Activated T-cell treated with anti-CD3 and anti-CD28 coated beads, Interleukin-2, amount 50 U/mL, for 24 hours (primary cell): Measurements from ENCODE around the gene SCUBE1.

Experiments used
- DNase-seq: peaks from one replicate; pipeline ENCODE4 v3.0.0-alpha.2; 2020
- H3K27ac Mint-ChIP-seq: 2 replicates; pipeline ENCODE4 v1.8.0; 2020; ENCODE audit warnings: mild to moderate bottlenecking, mixed read lengths
- H3K27me3 Mint-ChIP-seq: 2 replicates; pipeline ENCODE4 v1.8.0; 2020; ENCODE audit warnings: mixed read lengths
- H3K36me3 Mint-ChIP-seq: 2 replicates; pipeline ENCODE4 v1.8.0; 2020; ENCODE audit warnings: low read depth, mixed read lengths
- H3K4me1 Mint-ChIP-seq: 2 replicates; pipeline ENCODE4 v1.8.0; 2020; ENCODE audit warnings: low read depth, mixed read lengths
- H3K4me3 Mint-ChIP-seq: 2 replicates; pipeline ENCODE4 v1.8.0; 2020; ENCODE audit warnings: mild to moderate bottlenecking, moderate library complexity, mixed read lengths
- H3K9me3 Mint-ChIP-seq: 2 replicates; pipeline ENCODE4 v1.8.0; 2020; ENCODE audit warnings: mixed read lengths

Gene SCUBE1

DNA sequence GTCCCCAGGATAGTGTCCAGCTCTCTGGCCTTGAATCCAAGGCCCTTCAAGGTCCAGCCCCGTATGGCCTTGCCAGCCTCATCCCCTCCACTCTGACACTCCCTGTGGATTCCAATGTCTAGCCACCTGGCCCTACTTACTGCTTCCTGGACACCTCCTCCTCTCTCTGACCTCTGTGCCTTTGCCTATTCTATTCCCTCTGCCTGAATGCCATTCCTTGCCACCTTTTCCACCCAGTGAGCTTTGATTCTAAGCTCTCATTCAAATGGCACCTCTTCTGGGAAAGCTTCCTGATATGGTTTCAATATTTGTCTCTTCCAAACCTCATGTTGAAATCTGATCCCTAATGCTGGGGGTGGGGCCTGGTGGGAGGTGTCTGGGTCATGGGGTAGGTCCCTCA is 124.4 kb downstream of the SCUBE1 start:
- H3K27ac Mint-ChIP-seq = no peak overlapping the region

DNA sequence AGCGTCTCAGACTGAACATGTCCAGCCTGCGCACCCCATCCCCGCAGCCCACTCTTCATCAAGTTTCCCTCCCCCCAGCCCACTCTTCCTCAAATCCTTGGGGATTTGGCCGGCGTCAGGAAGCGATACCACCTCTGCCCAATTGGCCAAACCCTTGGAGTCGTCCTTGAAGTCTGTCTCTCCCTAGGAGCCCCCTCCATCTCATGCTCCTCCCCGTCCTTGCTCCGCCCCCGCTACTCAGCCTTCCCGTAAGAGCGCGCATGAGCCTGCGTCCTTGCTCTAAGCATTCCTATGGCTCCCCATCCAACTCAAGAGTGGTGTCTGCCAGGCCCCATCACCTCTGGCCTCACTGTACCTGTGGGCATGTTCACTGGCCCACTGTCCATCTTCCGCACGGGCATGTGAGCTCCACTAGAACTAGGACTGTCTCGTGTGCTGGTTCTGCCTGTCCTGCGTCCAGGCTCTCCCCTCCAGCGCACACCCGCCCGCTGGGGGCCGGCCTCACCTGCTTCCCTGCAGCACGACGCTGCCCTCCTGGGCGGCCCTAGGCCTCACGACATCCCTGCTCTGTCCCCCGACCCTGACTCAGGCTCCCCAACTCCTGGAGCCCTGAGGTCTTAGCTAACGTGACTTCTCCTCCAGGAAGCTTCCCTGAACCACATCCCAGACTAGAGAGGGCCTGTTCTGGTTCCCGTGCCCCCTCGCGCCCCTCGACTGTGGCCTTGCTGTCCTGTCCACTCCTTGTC is 125.7 kb downstream of the SCUBE1 start:
- no peak overlapping the region for H3K27ac Mint-ChIP-seq
- no peak for DNase-seq
- H3K27me3 Mint-ChIP-seq = no peaks in the 10 kb centered on the region
- no peak overlapping the region for H3K4me3 Mint-ChIP-seq
- no peaks in the 10 kb centered on the region for H3K9me3 Mint-ChIP-seq
- H3K36me3 Mint-ChIP-seq = no peaks in the 10 kb centered on the region
- no peaks in the 10 kb centered on the region for H3K4me1 Mint-ChIP-seq

More for the DNA sequence above, 124.4 kb downstream of the SCUBE1 start:
- H3K4me1 Mint-ChIP-seq = no peaks in the 10 kb centered on the region
- no peaks in the 10 kb centered on the region for H3K27me3 Mint-ChIP-seq
- H3K9me3 Mint-ChIP-seq = no peaks in the 10 kb centered on the region
- no peak for DNase-seq
- no peak overlapping the region for H3K4me3 Mint-ChIP-seq
- H3K36me3 Mint-ChIP-seq = no peaks in the 10 kb centered on the region

DNA sequence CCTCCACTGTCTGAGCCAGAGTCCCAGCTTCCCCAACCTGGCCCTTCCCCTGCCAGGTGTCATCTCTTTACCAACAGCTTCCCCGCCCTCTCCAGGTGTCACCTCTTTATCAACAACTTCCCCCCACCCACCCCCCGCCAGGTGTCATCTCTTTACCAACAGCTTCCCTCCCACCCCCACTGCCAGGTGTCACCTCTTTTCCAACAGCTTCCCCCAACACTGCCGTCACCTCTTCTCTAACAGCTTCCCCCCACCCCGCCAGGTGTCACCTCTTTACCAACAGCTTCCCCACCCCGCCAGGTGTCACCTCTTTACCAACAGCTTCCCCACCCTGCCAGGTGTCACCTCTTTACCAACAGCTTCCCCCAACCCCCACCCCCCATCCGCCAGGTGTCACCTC is 126.4 kb downstream of the SCUBE1 start:
- H3K36me3 Mint-ChIP-seq = no peaks in the 10 kb centered on the region
- H3K27me3 Mint-ChIP-seq = no peaks in the 10 kb centered on the region
- no peaks in the 10 kb centered on the region for H3K4me1 Mint-ChIP-seq
- no peak overlapping the region for H3K27ac Mint-ChIP-seq
- no peaks in the 10 kb centered on the region for H3K9me3 Mint-ChIP-seq
- no peak overlapping the region for H3K4me3 Mint-ChIP-seq
- no peak for DNase-seq

DNA sequence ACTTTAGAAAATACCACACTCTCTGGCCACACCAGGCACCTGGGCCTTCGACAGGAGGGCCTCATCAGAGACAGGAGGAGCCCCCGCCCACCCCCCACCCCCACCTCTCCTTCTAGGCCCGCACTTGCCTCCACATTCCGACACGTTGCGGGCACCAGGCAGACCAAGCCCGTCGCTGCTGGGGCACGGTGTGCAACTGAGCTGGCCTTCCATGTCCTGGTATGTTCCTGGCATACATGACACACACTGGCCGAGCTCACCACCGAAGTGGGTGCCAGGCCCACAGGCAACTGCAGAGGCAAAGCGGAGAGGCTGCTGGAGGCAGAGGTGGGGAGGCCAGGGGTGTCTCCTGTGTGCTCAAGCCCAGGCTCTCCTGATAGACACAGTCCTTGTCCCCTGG is 129.2 kb downstream of the SCUBE1 start:
- Mint-ChIP-seq H3K9me3 (no peaks in the 10 kb centered on the region), H3K4me3 (no peak overlapping the region), H3K27me3 (no peaks in the 10 kb centered on the region), H3K27ac (no peak overlapping the region), H3K36me3 (no peaks in the 10 kb centered on the region), H3K4me1 (no peaks in the 10 kb centered on the region)
- DNase-seq = no peak

DNA sequence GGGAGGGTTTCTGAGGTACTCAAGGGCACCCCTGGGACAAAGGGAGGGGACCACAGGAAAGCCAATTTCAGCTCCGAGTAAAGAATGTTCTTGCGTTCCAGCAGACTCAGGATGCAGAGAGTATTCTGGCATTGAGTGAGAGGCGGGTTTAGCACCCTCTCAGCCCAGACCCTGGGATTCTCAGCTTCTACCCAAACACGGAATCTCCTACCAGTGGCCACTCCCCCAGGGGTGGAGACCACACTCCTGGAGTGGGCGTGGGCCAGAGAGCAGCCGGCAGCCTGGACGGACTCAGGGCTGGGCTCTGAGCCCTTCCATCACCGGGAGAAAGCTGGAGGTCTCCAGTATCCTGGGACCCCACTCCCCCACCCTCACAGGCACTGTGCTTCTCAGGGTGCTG is 130.1 kb downstream of the SCUBE1 start:
- no peaks in the 10 kb centered on the region for H3K36me3 Mint-ChIP-seq
- no peak overlapping the region for H3K27ac Mint-ChIP-seq
- no peak for DNase-seq
- no peak overlapping the region for H3K4me3 Mint-ChIP-seq
- no peaks in the 10 kb centered on the region for H3K9me3 Mint-ChIP-seq
- no peaks in the 10 kb centered on the region for H3K4me1 Mint-ChIP-seq
- no peaks in the 10 kb centered on the region for H3K27me3 Mint-ChIP-seq

DNA sequence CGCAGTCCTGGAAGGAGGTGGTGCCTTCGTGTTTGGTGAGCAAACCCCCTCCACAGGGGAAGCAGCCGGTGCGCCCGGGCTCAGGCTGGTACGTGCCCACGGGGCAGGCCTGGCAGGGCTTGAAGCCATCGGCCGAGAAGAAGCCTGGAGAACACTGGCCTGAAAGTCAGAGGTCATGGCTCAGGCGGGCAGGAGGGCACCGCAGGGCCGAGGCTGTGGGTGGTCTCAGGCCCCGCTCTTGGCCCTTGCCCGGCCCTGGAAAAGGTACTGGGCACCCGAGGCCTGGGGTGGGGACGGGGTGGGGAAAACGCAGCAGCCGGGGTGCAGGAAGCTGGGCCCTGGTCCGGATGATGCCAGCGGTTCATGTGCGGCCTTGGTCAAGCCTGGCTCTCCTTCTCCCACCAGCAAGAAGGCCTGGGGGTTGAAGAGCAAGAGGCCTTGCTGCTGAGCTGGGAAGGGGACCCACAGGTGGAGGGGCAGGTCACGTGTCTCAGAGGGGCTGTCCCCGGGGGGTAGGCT is 130.7 kb downstream of the SCUBE1 start:
- H3K4me3 Mint-ChIP-seq = no peak overlapping the region
- no peak overlapping the region for H3K27ac Mint-ChIP-seq
- DNase-seq = no peak
- no peaks in the 10 kb centered on the region for H3K36me3 Mint-ChIP-seq
- no peaks in the 10 kb centered on the region for H3K27me3 Mint-ChIP-seq
- no peaks in the 10 kb centered on the region for H3K9me3 Mint-ChIP-seq
- no peaks in the 10 kb centered on the region for H3K4me1 Mint-ChIP-seq

DNA sequence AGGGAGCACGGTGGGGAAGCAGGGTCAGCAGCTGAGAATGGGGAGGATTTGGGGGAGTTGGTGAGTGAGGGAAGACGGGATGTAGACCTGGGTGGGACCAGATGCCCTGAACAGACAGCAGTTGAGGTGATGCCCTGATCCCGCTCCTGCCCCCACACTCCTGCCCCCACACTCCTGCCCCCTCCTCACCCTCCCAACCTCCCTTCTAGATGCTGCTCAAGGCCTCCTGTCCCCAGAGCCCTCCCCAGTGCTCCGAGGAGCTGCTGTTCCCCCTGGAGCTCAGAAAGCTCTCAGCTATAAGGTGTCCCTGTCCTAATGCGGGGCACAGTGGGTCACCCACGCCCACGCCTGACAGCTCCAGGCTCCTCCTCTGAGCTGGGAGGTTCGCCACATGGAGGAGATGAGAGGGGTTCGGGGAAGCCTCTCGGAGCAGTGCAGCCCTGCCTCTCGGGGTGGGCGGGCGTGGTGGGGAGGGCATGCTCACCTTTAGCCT is 131.2 kb downstream of the SCUBE1 start:
- no peaks in the 10 kb centered on the region for H3K4me1 Mint-ChIP-seq
- no peaks in the 10 kb centered on the region for H3K36me3 Mint-ChIP-seq
- H3K4me3 Mint-ChIP-seq = no peak overlapping the region

DNA sequence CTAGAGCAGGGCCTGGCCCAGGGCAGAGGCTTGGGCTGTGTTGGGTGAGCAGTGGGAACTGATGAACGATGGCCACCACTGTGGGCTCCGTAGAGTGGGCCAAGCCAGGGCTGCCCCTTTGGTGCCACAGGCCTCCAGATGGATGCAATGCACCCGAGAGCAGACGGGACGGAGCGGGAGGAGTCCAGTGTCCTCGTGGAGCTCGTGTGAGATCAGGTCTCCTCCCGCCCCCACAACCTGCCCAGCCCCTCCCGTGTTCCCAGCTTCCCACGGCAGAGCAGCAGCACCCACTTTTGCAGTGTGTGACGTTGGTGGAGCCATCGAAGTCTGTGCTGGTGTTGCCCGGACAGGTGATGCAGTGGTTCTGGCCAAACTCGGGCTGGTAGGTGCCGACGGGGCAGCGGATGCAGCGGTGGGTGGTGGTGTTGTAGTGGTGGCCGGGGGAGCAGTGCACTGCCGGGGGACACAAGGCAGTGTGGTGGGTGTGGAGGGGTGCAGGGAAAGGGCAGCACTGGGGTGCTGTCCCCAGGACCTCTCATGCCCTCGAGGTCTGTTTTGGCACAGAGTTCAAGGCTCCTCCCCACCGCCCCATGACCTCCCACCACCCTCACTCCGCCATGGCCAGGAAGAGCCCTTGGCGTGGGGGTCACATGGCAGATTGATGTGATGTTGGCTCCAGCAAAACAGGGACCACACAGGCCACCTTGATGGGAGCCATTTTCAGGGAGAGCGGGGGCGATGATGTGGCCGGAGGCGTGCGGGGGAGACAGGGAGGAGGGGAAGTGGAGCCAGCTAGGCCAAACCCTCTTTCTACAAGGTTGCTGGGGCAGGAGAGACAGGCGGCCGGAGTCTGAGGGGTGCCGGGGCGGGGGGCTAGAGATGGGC is 132.3 kb downstream of the SCUBE1 start:
- no peak for DNase-seq
- no peak overlapping the region for H3K4me3 Mint-ChIP-seq
- H3K27ac Mint-ChIP-seq = no peak overlapping the region
- H3K9me3 Mint-ChIP-seq = no peaks in the 10 kb centered on the region
- H3K36me3 Mint-ChIP-seq = no peaks in the 10 kb centered on the region
- no peaks in the 10 kb centered on the region for H3K27me3 Mint-ChIP-seq
- peaks cover 7% of the 10 kb centered on the region for H3K4me1 Mint-ChIP-seq

More for the DNA sequence above, 131.2 kb downstream of the SCUBE1 start:
- Mint-ChIP-seq H3K9me3 (no peaks in the 10 kb centered on the region), H3K27me3 (no peaks in the 10 kb centered on the region), H3K27ac (no peak overlapping the region)
- no peak for DNase-seq

DNA sequence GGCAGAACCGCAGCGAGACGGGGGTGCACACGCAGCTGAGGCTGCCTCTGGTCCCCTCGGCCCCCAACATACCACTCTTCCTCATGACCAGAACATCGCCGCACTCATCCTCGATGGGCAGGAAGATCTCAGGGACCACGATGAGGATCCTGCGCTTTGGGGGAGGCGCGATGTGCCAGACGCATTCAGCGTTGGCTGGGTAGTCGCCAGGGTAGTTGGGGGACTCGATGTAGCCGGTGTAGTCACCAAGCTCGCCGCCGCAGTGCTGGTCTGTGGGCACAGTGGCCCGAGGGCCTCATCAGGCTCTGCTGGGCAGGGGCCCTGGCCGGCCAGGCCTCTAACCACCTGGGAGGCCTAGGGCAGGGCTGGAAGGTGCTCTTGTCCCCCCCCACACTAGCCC is 133.2 kb downstream of the SCUBE1 start:
- no peak for DNase-seq
- Mint-ChIP-seq H3K36me3 (no peaks in the 10 kb centered on the region), H3K9me3 (no peaks in the 10 kb centered on the region), H3K4me1 (peaks cover 8% of the 10 kb centered on the region), H3K27me3 (no peaks in the 10 kb centered on the region), H3K27ac (no peak overlapping the region), H3K4me3 (no peak overlapping the region)

DNA sequence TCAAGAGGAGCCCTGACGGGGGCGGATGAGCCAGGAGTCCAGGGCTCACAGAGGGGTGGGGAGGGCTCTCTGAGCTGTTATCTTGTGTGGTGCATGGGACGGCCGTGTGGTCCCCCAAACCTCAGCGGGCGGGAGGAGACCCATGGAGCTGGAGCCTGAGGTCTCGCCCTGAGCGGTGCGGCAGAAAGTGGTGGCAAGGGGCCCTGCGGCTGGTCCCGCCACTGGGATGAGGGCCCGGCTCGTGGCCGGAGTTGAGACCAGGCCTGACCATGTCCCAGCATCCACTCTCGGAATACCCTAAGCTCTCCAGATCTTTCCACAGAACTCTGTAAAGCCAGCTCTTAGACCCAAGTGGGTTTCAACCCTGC is 133.7 kb downstream of the SCUBE1 start:
- Mint-ChIP-seq H3K4me1 (peaks cover 8% of the 10 kb centered on the region), H3K27ac (no peak overlapping the region), H3K27me3 (no peaks in the 10 kb centered on the region), H3K9me3 (no peaks in the 10 kb centered on the region), H3K4me3 (no peak overlapping the region), H3K36me3 (no peaks in the 10 kb centered on the region)
- no peak for DNase-seq

DNA sequence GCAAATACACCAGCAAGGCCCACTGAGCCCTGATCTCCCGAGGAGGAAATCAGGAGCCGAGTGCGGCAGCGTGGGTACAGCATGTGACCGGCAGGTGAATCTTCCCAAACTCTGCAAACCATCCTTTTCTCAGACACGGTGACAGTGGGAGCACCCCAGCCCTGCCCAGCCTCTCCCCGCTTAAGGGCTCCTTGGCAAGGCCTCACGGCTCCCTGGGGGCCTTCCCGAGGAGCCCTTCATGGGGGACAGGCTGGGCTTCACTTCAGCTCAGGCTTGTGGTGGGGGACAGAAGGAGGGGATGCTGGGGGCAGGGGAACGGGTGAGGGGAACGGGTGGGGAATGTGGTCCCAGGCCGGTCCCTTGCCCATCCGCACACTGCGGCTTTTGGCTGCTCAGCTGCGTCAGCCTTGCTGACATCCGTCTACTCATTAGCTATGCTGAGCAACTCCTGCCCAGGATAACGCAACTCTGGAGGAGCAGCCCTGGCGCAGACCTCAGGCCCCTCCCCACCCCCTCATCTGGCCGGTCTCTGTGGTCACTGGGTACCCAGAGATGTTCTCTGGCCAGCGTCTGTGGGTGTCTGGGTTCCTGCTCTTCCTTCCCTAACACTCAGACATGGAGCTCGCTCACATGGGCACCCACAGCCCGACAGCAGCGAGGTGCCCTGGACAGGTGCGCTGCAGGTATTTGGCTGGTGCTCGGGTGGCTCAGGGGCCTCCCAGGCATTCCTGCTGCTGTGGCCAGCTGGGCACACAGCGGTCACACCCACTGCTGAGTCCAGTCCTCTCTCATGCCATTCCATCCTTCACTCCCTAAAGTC is 134.3 kb downstream of the SCUBE1 start:
- Mint-ChIP-seq H3K9me3 (no peaks in the 10 kb centered on the region), H3K4me1 (peaks cover 8% of the 10 kb centered on the region), H3K36me3 (no peaks in the 10 kb centered on the region), H3K27me3 (no peaks in the 10 kb centered on the region), H3K27ac (no peak overlapping the region), H3K4me3 (no peak overlapping the region)
- DNase-seq = no peak

DNA sequence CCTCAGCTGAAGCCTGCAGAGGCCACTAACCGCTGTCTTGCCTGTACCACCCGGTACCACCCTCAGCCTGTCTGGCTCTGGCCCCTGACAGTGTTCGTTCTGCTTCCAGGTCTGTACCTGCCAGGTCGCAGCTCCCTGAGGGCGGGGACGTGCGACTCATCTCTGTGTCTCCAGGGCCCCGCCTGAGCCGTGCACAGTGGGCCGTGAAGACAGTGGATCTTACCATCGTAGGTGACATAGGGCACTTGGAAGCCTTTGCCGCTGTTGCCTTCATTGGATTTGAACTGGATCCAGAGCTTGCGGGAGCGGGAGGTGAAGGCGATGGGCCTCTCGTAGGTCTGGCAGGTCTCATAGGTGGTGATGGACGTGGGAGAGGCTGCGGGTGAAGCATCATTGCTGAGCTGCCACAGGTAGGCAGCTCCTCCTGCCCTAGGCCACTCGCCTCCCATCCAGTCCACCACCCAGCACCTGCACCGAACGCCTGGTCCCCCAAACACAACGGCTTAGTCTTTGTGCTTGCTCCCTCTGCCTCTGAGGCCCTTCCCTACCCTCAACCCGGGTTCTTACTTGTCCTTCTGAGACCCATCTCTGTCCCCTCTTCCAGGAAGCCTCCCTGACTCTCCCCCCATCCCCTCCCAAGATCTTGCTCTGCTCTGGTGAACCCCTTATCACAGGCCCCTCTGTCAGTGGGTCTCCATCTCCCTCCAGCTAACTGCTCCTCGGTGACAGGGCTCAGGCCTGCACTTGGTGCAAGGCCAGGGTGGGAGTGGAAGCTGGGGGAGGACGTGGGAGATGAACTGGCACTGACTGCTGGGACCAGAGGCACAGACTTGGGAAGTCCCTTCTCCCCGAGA is 135.1 kb downstream of the SCUBE1 start:
- no peaks in the 10 kb centered on the region for H3K9me3 Mint-ChIP-seq
- H3K27me3 Mint-ChIP-seq = no peaks in the 10 kb centered on the region
- H3K4me1 Mint-ChIP-seq = peaks cover 8% of the 10 kb centered on the region
- DNase-seq = no peak
- no peak overlapping the region for H3K27ac Mint-ChIP-seq
- no peaks in the 10 kb centered on the region for H3K36me3 Mint-ChIP-seq
- no peak overlapping the region for H3K4me3 Mint-ChIP-seq

DNA sequence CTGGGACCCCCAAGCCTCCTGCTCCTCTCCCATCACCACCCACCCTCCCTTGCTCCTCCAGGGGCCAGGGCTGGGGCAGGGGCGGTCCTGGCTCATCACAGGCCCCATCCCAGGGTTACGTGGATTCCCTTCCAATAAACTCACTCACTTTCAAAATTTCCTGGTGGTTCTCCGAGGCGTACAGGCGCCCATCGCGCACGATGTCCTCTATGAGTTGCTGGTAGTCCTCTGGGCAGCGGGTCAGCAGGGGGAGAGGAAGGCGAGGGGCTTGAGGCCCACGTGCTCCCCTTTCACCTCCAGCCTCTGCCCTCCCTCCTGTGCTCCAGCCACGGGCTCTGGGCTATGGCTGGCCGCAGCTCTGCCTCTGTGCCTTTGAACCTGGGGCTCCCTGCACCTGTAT is 135.8 kb downstream of the SCUBE1 start:
- peaks cover 8% of the 10 kb centered on the region for H3K4me1 Mint-ChIP-seq
- H3K27ac Mint-ChIP-seq = no peak overlapping the region
- no peak overlapping the region for H3K4me3 Mint-ChIP-seq
- no peaks in the 10 kb centered on the region for H3K27me3 Mint-ChIP-seq
- no peak for DNase-seq
- H3K36me3 Mint-ChIP-seq = no peaks in the 10 kb centered on the region
- H3K9me3 Mint-ChIP-seq = no peaks in the 10 kb centered on the region
